HG03575 (cell line): ENCODE results near the gene SMURF2.
A peak's percentile ranks its signal among the peaks of the same experiment; 100 is the strongest.
"Not testable (repeated sequence)": the region's sequence is repeated elsewhere in the genome, so short reads cannot be mapped to it uniquely, and the experiment has no call there.

ENCODE experiments used
- ATAC-seq: cut with Tn5 transposase; IDR thresholded peaks from one replicate; pipeline ENCODE4 v1.9.1; 2021; ENCODE audit not compliant: unreplicated experiment, insufficient number of reproducible peaks, low FRiP score; ENCODE audit errors: extremely low read depth

SMURF2 gene

GRCh38 chr17:64638552-64639203 is 23.4 kb downstream of the SMURF2 start:
- no peak for ATAC-seq

- peak; percentile 80 for ATAC-seq
These were observed 26.3 kb downstream of the SMURF2 start for GRCh38 chr17:64635647-64636305.

GRCh38 chr17:64634218-64634617 is 27.9 kb downstream of the SMURF2 start:
- ATAC-seq: no peak

GRCh38 chr17:64632606-64633005 is 29.5 kb downstream of the SMURF2 start:
- ATAC-seq: no peak

- ATAC-seq: no peak
These were observed 29.9 kb downstream of the SMURF2 start for GRCh38 chr17:64632194-64632593.

GRCh38 chr17:64630309-64631223 is 31.5 kb downstream of the SMURF2 start:
- no peak for ATAC-seq

- ATAC-seq: no peak
These were observed 33.5 kb downstream of the SMURF2 start for GRCh38 chr17:64628641-64629040.

GRCh38 chr17:64627797-64628196 is 34.3 kb downstream of the SMURF2 start:
- ATAC-seq: no peak

- ATAC-seq: no peak
These were observed 35.3 kb downstream of the SMURF2 start for GRCh38 chr17:64626827-64627226.

GRCh38 chr17:64625541-64625940 is 36.6 kb downstream of the SMURF2 start:
- ATAC-seq: no peak

- ATAC-seq: no peak
These were observed 39.0 kb downstream of the SMURF2 start for GRCh38 chr17:64622931-64623654.

GRCh38 chr17:64621772-64622171 is 40.3 kb downstream of the SMURF2 start:
- no peak for ATAC-seq

- ATAC-seq: no peak
These were observed 43.3 kb downstream of the SMURF2 start for GRCh38 chr17:64618848-64619247.

- ATAC-seq: no peak
These were observed 44.9 kb downstream of the SMURF2 start for GRCh38 chr17:64617125-64617780.

- no peak for ATAC-seq
These were observed 47.0 kb downstream of the SMURF2 start for GRCh38 chr17:64615028-64615677.

GRCh38 chr17:64614266-64615027 is 47.7 kb downstream of the SMURF2 start:
- no peak for ATAC-seq

- ATAC-seq: no peak
These were observed 50.7 kb downstream of the SMURF2 start for GRCh38 chr17:64611369-64611768.

GRCh38 chr17:64610244-64610643 is 51.9 kb downstream of the SMURF2 start:
- not testable (repeated sequence) for ATAC-seq
